ELF-1 (cell line): ENCODE results near the gene DHX30.
A peak's percentile ranks its signal among the peaks of the same experiment; 100 is the strongest.
"Not testable (repeated sequence)": the region's sequence is repeated elsewhere in the genome, so short reads cannot be mapped to it uniquely, and the experiment has no call there.

Experiments
- DNase-seq: peaks from one replicate; pipeline ENCODE4 v3.0.0-alpha.2; 2016; ENCODE audit warnings: low read depth, low spot score

Gene DHX30, protein sequence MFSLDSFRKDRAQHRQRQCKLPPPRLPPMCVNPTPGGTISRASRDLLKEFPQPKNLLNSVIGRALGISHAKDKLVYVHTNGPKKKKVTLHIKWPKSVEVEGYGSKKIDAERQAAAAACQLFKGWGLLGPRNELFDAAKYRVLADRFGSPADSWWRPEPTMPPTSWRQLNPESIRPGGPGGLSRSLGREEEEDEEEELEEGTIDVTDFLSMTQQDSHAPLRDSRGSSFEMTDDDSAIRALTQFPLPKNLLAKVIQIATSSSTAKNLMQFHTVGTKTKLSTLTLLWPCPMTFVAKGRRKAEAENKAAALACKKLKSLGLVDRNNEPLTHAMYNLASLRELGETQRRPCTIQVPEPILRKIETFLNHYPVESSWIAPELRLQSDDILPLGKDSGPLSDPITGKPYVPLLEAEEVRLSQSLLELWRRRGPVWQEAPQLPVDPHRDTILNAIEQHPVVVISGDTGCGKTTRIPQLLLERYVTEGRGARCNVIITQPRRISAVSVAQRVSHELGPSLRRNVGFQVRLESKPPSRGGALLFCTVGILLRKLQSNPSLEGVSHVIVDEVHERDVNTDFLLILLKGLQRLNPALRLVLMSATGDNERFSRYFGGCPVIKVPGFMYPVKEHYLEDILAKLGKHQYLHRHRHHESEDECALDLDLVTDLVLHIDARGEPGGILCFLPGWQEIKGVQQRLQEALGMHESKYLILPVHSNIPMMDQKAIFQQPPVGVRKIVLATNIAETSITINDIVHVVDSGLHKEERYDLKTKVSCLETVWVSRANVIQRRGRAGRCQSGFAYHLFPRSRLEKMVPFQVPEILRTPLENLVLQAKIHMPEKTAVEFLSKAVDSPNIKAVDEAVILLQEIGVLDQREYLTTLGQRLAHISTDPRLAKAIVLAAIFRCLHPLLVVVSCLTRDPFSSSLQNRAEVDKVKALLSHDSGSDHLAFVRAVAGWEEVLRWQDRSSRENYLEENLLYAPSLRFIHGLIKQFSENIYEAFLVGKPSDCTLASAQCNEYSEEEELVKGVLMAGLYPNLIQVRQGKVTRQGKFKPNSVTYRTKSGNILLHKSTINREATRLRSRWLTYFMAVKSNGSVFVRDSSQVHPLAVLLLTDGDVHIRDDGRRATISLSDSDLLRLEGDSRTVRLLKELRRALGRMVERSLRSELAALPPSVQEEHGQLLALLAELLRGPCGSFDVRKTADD

GRCh38 chr3:47802734-47803479 lies at the start of gene DHX30:
DHX30 (plus strand) TSS chr3:47803138; CDS start chr3:47810684, 7,546 bp downstream.
- peak; percentile 85 for DNase-seq

- DNase-seq = no peak
Observed at GRCh38 chr3:47758261-47759025, 44.5 kb upstream of the DHX30 start.

DNA sequence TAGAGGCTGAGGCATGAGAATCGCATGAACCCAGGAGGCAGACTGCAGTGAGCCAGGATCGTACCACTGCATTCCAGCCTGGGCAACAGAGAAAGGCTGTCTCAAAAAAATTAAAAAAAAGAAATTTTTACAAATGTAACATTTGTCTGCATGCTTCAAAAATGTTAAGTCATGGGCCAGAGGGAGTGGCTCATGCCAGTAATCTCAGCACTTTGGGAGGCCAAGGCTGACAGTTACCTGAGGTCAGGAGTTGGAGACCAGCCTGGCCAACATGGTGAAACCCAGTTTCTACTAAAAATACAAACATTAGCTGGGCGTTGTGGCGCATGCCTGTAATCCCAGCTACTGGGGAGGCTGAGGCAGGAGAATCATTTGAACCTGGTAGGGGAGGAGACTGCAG lies 42.7 kb upstream of the DHX30 start:
- not testable (repeated sequence) for DNase-seq

GRCh38 chr3:47761046-47761445 lies 41.9 kb upstream of the DHX30 start:
- no peak for DNase-seq

- DNase-seq = no peak
Observed at GRCh38 chr3:47762233-47762632, 40.7 kb upstream of the DHX30 start.

DNA sequence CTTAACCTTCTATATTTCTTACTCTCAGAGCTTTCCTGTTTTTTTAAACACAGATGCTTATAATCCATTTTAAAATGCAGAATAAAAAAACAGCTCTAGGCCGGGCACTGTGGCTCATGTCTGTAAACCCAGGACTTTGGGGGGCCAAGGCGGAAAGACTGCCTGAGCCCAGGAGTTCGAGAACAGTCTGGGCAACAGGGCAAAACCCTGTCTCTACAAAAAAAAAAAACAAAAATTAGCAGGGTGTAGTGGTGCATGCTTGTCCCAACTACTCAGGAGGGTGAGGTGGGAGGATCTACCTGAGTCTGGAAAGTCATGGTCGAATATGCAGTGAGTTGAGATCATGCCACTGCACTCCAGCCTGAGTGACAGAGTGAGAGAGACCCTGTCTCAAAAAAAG lies 36.8 kb upstream of the DHX30 start:
- no peak for DNase-seq

DNA sequence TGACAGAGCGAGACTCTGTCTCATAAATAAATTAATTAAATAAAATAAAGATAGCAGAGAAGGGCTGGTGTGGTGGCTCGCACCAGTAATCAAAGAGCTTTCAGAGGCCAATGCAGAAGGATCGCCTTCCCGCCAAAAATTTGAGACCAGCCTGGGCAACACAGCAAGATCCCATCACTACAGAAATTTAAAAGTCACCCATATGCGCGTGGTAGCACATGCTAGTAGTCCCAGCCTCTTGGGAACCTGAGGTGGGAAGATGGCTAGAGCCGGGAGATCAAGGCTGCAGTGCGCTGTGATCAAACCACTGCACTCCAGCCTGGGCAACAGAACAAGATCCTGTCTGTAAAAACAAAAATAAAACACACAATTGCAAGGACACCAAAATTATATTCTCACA lies 30.9 kb upstream of the DHX30 start:
- no peak for DNase-seq

- DNase-seq = no peak
Observed at GRCh38 chr3:47772788-47773187, 30.1 kb upstream of the DHX30 start.

DNA sequence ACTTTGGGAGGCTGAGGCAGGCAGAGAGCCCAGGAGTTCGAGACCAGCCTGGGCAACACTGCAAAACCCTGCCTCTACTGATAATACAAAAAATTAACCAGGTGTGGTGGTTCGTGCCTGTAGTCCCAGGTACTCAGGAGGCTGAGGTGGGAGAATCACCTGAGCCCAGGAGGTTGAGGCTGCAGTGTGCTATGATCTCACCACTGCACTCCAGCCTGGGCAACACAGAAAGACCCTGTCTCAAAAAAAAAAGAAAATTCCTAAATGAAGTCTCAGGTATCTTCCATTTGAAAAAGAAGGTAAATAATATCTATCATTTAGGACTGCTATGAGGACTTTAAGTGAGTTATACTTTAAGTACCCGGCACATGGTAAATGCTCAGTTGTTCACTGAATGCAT lies 24.2 kb upstream of the DHX30 start:
- DNase-seq = no peak

DNA sequence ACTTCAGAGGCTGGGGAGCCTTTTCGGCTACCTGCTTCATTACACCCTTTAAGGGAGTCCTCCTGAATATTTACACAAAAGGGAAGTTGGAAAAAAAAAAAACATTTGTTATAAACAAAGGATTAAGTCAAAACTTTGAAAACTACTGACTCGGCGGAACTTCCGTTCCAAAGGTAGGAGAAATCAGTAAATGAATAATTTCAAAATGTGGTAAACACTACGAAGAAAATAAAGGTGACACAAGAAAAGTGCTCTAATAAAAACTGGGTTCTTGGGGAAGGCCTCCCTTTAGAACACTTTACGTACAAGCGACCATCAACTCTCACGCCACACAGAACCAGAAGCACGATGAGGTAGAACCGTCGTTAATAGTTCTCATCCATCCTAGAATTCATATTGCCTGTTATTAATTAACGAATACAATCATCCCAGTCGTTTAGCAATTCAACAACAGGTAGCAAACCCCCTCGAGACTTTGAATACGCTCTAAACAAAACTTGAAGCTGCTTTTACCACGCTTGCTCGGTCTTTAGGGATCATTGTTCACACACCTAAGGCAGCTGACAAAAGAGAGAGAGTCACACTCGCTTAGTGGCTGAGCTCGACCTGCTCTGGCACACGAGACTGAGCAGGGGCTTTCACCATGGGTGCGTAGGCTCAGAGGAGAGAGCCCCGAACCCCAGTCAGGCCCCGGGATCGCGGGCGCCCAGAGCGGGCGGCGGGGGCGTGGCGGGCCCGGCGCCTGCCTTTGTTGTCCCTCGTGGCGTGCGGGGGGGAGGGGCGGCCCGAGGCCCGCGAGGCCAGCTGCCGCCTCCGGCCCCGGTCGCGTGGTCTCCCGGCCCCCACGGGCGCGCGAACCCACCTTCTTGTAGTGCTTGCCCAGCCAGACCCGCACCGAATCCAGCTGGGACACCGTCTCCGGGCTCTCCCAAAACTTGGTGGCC lies 21.9 kb upstream of the DHX30 start:
- DNase-seq = peak; percentile 63

- peak; percentile 97 for DNase-seq
Observed at GRCh38 chr3:47781685-47782445, 21.1 kb upstream of the DHX30 start, which contains the start of gene SMARCC1. SMARCC1 (minus strand) TSS chr3:47781893; CDS start chr3:47781797, 96 bp downstream.

- no peak for DNase-seq
Observed at GRCh38 chr3:47782446-47783308, 20.3 kb upstream of the DHX30 start.

GRCh38 chr3:47783673-47784072 lies 19.3 kb upstream of the DHX30 start:
- no peak for DNase-seq

- no peak for DNase-seq
Observed at GRCh38 chr3:47791193-47791855, 11.6 kb upstream of the DHX30 start.

DNA sequence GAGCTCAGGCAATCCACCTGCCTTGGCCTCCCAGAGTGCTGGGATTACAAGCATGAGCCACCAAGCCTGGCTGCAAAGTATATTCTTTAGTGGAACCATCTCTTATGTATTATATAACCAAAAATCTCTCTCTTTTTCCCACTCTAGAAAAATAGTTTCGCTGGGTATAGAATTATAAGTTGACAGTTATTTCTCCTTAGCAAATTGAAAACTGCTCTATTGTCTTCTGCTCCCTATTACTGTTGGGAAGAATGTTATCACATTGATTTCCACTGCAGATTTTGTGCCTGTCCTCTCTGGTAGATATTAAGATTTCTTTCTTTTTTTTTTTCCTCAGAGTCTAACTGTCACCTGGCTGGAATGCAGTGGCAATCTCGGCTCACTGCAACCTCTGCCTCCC lies 10.2 kb upstream of the DHX30 start:
- DNase-seq = no peak

- no peak for DNase-seq
Observed at GRCh38 chr3:47794544-47794943, 8.4 kb upstream of the DHX30 start.

GRCh38 chr3:47799733-47800132 lies 3.2 kb upstream of the DHX30 start:
- DNase-seq = peak; percentile 69
